GM15510 (cell line): Measurements from ENCODE around the gene PADI1.

ENCODE experiments used
- POLR2A ChIP-seq: IDR thresholded peaks from 3 replicates; pipeline ENCODE4 v1.6.1; 2011; ENCODE audit warnings: borderline replicate concordance; ENCODE audit not compliant: insufficient read length; ENCODE audit errors: extremely low read depth

PADI1 gene

GRCh38 chr1:17278996-17279830 is 74.3 kb downstream of the PADI1 start:
- TF ChIP-seq POLR2A: no peak

DNA sequence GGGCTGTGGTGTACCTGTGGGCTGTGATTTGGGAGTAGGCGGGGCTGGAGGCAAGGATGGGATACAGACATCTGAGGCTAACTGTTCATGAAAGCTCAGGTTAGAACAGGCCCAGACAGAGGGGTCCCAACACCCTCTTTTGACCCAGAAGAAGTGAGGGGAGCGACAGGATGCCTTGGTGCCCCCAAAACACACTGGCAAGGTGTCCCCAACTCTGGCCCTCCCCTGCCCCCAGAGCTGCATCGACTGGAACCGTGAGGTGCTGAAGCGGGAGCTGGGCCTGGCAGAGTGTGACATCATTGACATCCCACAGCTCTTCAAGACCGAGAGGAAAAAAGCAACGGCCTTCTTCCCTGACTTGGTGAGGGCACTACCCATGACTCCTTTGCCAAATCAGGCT is 75.5 kb downstream of the PADI1 start:
- no peak for TF ChIP-seq POLR2A

- TF ChIP-seq POLR2A: no peak
Observed at GRCh38 chr1:17280894-17281293, 76.0 kb downstream of the PADI1 start.

DNA sequence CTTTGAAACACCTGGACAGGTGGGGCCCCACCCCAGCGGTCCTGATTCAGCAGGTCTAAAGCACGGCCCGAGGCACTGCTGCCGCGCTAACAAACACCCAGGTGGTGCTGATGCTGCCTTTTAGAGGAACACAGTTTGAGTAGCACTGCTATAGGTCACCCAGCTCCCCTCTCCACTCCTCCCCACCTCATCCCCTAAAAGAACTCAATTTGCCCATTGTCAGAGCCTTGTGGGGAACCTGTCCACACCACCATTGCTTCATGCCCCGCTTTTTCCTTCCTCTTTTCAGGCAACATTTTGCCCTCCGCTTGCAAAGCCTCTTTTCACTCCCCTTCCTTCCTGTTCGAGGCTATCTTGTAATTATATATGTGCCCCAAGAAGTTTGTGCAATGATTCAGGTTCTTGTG is 76.8 kb downstream of the PADI1 start:
- no peak for TF ChIP-seq POLR2A

DNA sequence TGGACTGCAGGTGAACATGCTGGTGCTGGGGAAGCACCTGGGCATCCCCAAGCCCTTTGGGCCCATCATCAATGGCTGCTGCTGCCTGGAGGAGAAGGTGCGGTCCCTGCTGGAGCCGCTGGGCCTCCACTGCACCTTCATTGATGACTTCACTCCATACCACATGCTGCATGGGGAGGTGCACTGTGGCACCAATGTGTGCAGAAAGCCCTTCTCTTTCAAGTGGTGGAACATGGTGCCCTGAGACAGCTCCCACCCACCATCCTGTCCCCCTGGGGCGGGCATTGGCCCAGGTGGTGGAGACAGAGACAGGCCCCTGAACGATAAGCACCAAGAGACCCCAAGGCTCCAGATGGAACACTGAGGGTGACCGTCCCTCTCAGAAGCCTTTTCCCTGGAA is 77.9 kb downstream of the PADI1 start:
- TF ChIP-seq POLR2A: no peak

GRCh38 chr1:17286646-17287045 is 81.7 kb downstream of the PADI1 start:
- TF ChIP-seq POLR2A: no peak

- TF ChIP-seq POLR2A: no peak
Observed at GRCh38 chr1:17287130-17287776, 82.3 kb downstream of the PADI1 start.

DNA sequence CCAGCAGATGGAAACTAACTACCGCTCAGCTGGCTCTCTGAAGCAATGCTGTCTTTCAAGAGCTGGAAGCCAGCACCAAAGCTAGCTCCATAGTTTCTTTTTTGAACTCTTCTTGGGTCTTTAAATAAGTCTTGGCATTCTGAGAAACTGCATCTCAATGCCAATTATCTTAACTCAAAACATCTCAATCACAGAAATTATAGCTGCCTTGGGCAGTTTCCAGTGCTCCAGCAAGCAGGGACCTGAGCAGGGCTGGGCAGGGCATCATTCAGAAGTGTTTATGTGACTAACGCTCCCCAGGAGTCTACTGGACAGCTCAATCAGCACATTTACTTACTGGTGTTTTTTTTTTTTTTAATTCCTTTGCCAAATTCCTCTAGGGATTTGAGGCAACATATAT is 84.8 kb downstream of the PADI1 start:
- no peak for TF ChIP-seq POLR2A

DNA sequence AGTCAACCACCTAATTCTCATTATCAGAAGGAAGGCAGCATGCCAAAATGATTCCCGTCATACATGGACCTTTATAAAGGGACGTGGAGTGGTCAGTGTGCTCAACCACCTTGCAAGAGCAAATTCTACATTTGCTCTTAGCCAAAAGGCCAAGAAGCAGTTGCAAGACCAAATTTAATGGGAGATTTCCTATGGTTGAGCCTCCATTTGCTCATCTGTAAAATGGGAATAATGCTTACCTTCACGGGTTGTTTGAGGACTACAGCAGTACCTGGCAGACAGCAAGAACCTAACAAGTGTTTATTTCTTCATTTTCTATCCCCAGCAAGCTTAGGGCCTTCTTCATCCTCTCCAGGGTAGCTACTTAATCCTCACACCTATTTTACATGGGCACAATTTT is 85.6 kb downstream of the PADI1 start:
- TF ChIP-seq POLR2A: no peak

GRCh38 chr1:17292299-17293160 is 87.6 kb downstream of the PADI1 start:
- TF ChIP-seq POLR2A: no peak

DNA sequence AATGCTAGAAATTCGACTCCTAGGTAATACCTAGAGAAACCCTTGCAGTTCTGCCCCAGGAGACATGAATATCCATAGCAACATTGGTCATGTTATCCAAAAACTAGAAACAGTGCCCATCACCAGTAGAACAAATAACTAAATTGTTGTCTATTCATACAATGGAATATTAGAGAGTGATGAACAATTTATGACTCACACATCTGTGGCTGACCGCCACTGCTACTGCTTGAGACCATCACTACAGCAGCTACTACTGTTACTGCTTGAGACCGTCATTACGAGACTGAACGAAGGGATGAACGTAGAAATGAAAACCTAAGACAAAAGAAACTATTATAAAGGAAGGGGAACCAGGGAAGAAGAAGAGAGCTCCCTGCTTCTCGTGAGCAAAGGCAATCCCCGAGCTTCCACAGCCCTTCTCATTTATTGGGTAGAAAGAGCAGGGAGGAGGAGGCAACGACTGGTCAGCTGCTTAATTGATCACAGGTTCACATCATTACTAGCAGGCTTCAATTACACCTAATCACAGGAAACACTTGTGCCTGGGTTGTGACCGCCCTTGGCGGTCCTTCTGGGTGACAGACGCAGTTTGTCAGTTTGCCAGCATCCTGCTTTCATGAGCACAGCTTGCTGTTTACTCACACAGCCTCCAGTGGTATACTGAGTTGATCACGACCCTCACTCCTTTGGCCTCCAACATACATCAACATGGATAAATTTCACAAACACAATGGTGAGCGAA is 88.9 kb downstream of the PADI1 start:
- no peak for TF ChIP-seq POLR2A

GRCh38 chr1:17295292-17295691 is 90.4 kb downstream of the PADI1 start:
- no peak for TF ChIP-seq POLR2A
